ENCODE measurements around the gene IBTK. TPM values are rescaled to one million over a fixed set of nuclear protein-coding genes. Genes with fewer than 3 reads are reported as not detected.

IBTK gene
- total and polyA plus RNA-seq, 2 of the 8 experiments (the other 6 are each of a cell fraction or from before 2014, with no cell fraction given), result 4.6 to 24.2 TPM

GRCh38 chr6:82196161-82196560, 51.4 kb downstream of the IBTK start:
- H3K79me1 ChIP-seq (ENCODE audit: low read depth, low read length), result no peaks in the 10 kb centered on the region
- H2BK15ac ChIP-seq (ENCODE audit: low read length), result no peak overlapping the region
- H2BK120ac ChIP-seq (replicated peaks; ENCODE audit: low read depth, low read length), result no peak overlapping the region
- no peak overlapping the region for H2BK20ac ChIP-seq (ENCODE audit: low read length)
- DNase-seq (ENCODE audit: low read depth in 1 of 2, low spot score in 2 of 2), result no peak
- H3K4me3 ChIP-seq (ENCODE audit: extremely low read depth in 1 of 4, insufficient read depth in 2 of 4, low read depth in 3 of 4, low read length in 4 of 4), result no peak overlapping the region
- no peaks in the 10 kb centered on the region for H3K9me3 ChIP-seq (ENCODE audit: insufficient read depth in 2 of 2, low read depth in 1 of 2, low read length in 1 of 2)
- no peak overlapping the region for H3K27ac ChIP-seq (ENCODE audit: low read depth, low read length)
- peaks cover 0 to 69% (median 38%) of the 10 kb centered on the region in 4 experiments; a peak in 7 of 8 replicates for H3K36me3 ChIP-seq (ENCODE audit: control insufficient read depth in 2 of 4, insufficient read depth in 4 of 4, low read length in 3 of 4)
- H3K79me2 ChIP-seq (ENCODE audit: control insufficient read depth in 1 of 2, insufficient read depth in 2 of 2, low read length in 2 of 2), result no peaks in the 10 kb centered on the region
- H3K23me2 ChIP-seq (ENCODE audit: low read depth, low read length), result no peaks in the 10 kb centered on the region
- no peak overlapping the region for H3K23ac ChIP-seq (ENCODE audit: insufficient read length)
- H3K14ac ChIP-seq (ENCODE audit: insufficient read length), result no peak overlapping the region
- no peaks in the 10 kb centered on the region for H4K20me1 ChIP-seq (replicated peaks in 1 of 2; ENCODE audit: control insufficient read depth in 1 of 2, insufficient read depth in 2 of 2, low read length in 2 of 2)
- H4K8ac ChIP-seq (ENCODE audit: extremely low read depth, insufficient read depth, low read length), result no peak overlapping the region
- no peak for FAIRE-seq
- H2BK5ac ChIP-seq (ENCODE audit: low read depth, low read length), result no peak overlapping the region
- H3K4me1 ChIP-seq (replicated peaks in 1 of 4; ENCODE audit: control insufficient read depth in 3 of 4, insufficient read depth in 4 of 4, low read length in 3 of 4), result no peaks in the 10 kb centered on the region; a peak in 1 of 7 replicates
- POLR2A ChIA-PET (ENCODE audit: partially characterized antibody), result no interaction called here
- no peak overlapping the region for H3K9ac ChIP-seq (replicated peaks in 1 of 4; ENCODE audit: extremely low read depth in 1 of 4, low read depth in 3 of 4, low read length in 3 of 4)
- CTCF ChIA-PET (ENCODE audit: partially characterized antibody), result interaction anchor here (0.7 to 1.6 kb wide), 3 partner anchors 11 to 869 kb away, joined by 3 to 5 read pairs (median 5); partner anchors contain the start of gene UBE3D
- no peak overlapping the region for H2AFZ ChIP-seq (ENCODE audit: low read length)
- no peaks in the 10 kb centered on the region for H3K27me3 ChIP-seq (replicated peaks in 1 of 4; ENCODE audit: control insufficient read depth in 3 of 4, extremely low read depth in 1 of 4, insufficient read depth in 3 of 4, low read length in 3 of 4)
- no peak overlapping the region for H3K4me2 ChIP-seq (ENCODE audit: insufficient read depth in 1 of 2, low read depth in 2 of 2, low read length in 2 of 2)
- no peak overlapping the region for H4K5ac ChIP-seq (ENCODE audit: insufficient read length, low read depth, low read length)
- H2AK5ac ChIP-seq (ENCODE audit: low read depth, low read length), result no peak overlapping the region
- no peak overlapping the region for H3K18ac ChIP-seq (ENCODE audit: extremely low read depth, low read length)
- no peak overlapping the region for H3K4ac ChIP-seq (replicated peaks; ENCODE audit: insufficient read length, low read depth, low read length)
- no peak overlapping the region for H2BK12ac ChIP-seq (ENCODE audit: low read depth, low read length)
- TF ChIP-seq RAD21 (IDR thresholded peaks at IDR 0.05 in 1 of 2, conservative IDR thresholded peaks at IDR 0.05 in 1 of 2; ENCODE audit: low read depth in 2 of 2, low read length in 2 of 2) (no peak), RNF2 (IDR thresholded peaks at IDR 0.05; ENCODE audit: borderline replicate concordance, low read depth, low read length, missing control alignments, poor library complexity, severe bottlenecking) (no peak), RFX5 (IDR thresholded peaks at IDR 0.05; ENCODE audit: borderline replicate concordance, low read depth, low read length) (no peak), KDM1A (IDR thresholded peaks at IDR 0.05; ENCODE audit: borderline replicate concordance, low read length) (no peak), MAFK (IDR thresholded peaks at IDR 0.05; ENCODE audit: low read depth, low read length) (no peak), RXRA (IDR thresholded peaks at IDR 0.05; ENCODE audit: insufficient read depth, low read depth, low read length) (no peak), EP300 (IDR thresholded peaks at IDR 0.05; ENCODE audit: borderline replicate concordance in 1 of 2, low read depth in 2 of 2, low read length in 2 of 2) (no peak)
- H4K91ac ChIP-seq (replicated peaks; ENCODE audit: insufficient read length, low read length), result no peak overlapping the region
- no peak overlapping the region for H3K56ac ChIP-seq (replicated peaks; ENCODE audit: insufficient read length, low read depth, low read length)

Data from H1 (cell line).